IMR-90 (cell line): ENCODE measurements around the gene SH2D6. TPM values are rescaled to one million over a fixed set of nuclear protein-coding genes. Genes with fewer than 3 reads are reported as not detected.

ENCODE experiments used
- ATAC-seq: fragments of 200-7000 bp; cut with Tn5 transposase; 2 replicates; pipeline ENCODE4 v1.9.1; 2020; ENCODE audit warnings: low read depth, mild to moderate bottlenecking, moderate library complexity
- BruUV-seq: library from RNA; stranded (reverse); fragments of 400-500 nt; replicated peaks from 2 replicates; lab custom pipeline; 2021; lab: Mats Ljungman, UMichigan
- CTCF ChIA-PET: fragments of 300-600 bp; formaldehyde crosslinking; extraction: SDS; loops from one replicate; lab custom pipeline; 2021; ENCODE audit warnings: antibody characterized with exemption; lab: Yijun Ruan, JAX
- POLR2A ChIA-PET: fragments of 300-600 bp; sonication (Branson Sonifier 250); formaldehyde crosslinking; loops from one replicate; lab custom pipeline; 2022; ENCODE audit warnings: antibody characterized with exemption; ENCODE audit not compliant: unreplicated experiment; lab: Charles Lee
- DNase-seq: peaks from one replicate; pipeline ENCODE4 v3.0.0; 2013
- H2AFZ ChIP-seq: replicated peaks from 2 replicates; pipeline ENCODE3; 2013; ENCODE audit warnings: low read length, mild to moderate bottlenecking; ENCODE audit not compliant: poor library complexity
- H2AK5ac ChIP-seq: 2 replicates; pipeline ENCODE4 v1.6.1; 2013; ENCODE audit warnings: low read depth, low read length, inconsistent platforms
- H2AK9ac ChIP-seq: replicated peaks from 2 replicates; pipeline ENCODE3; 2013; ENCODE audit warnings: mild to moderate bottlenecking, low read depth, low read length, moderate library complexity; ENCODE audit not compliant: poor library complexity
- H2BK120ac ChIP-seq: 2 replicates; pipeline ENCODE4 v1.6.1; 2013; ENCODE audit warnings: low read depth, low read length, inconsistent platforms
- H2BK15ac ChIP-seq: 3 replicates; pipeline ENCODE4 v1.6.1; 2013; ENCODE audit warnings: low read depth, low read length, inconsistent platforms
- H2BK20ac ChIP-seq: 2 replicates; pipeline ENCODE4 v1.6.1; 2013; ENCODE audit warnings: low read depth, mild to moderate bottlenecking, inconsistent platforms, low read length, moderate library complexity
- H2BK5ac ChIP-seq: 2 replicates; pipeline ENCODE4 v1.6.1; 2013; ENCODE audit warnings: mild to moderate bottlenecking, low read depth, low read length, inconsistent platforms; ENCODE audit not compliant: poor library complexity, severe bottlenecking
- H3K14ac ChIP-seq: replicated peaks from 2 replicates; pipeline ENCODE4 v1.6.1; 2013; ENCODE audit warnings: low read depth, low read length, inconsistent platforms
- H3K18ac ChIP-seq: 2 replicates; pipeline ENCODE4 v1.6.1; 2013; ENCODE audit warnings: low read depth, low read length, control low read depth
- H3K23ac ChIP-seq: 2 replicates; pipeline ENCODE4 v1.6.1; 2013; ENCODE audit warnings: low read depth, low read length, inconsistent platforms
- H3K27ac ChIP-seq: 2 replicates; pipeline ENCODE4 v1.5.1; 2013; ENCODE audit warnings: mild to moderate bottlenecking, control low read depth, low read length; ENCODE audit not compliant: insufficient read depth
- H3K27me3 ChIP-seq: 2 replicates; pipeline ENCODE4 v1.6.1; 2013; ENCODE audit warnings: low read length; ENCODE audit not compliant: control insufficient read depth, insufficient read depth
- H3K36me3 ChIP-seq: 2 replicates; pipeline ENCODE4 v1.6.1; 2013; ENCODE audit warnings: low read length, mixed read lengths; ENCODE audit not compliant: control insufficient read depth, insufficient read depth
- H3K4ac ChIP-seq: 2 replicates; pipeline ENCODE4 v1.6.1; 2013; ENCODE audit warnings: low read depth, low read length, inconsistent platforms
- H3K4me1 ChIP-seq: 2 replicates; pipeline ENCODE4 v1.6.1; 2013; ENCODE audit warnings: low read length, mixed read lengths; ENCODE audit not compliant: control insufficient read depth, insufficient read depth
- H3K4me2 ChIP-seq: 2 replicates; pipeline ENCODE4 v1.6.1; 2013; ENCODE audit warnings: low read depth, mild to moderate bottlenecking, control low read depth, low read length, moderate library complexity
- H3K4me3 ChIP-seq: 2 replicates; pipeline ENCODE4 v1.5.1; 2013; ENCODE audit warnings: low read depth, mild to moderate bottlenecking, control low read depth, low read length, moderate library complexity; ENCODE audit not compliant: insufficient read depth
- H3K56ac ChIP-seq: 2 replicates; pipeline ENCODE4 v1.6.1; 2013; ENCODE audit warnings: low read length, inconsistent platforms; ENCODE audit not compliant: insufficient read depth; ENCODE audit errors: extremely low read depth
- H3K79me1 ChIP-seq, 2 experiments: 2 replicates each; pipeline ENCODE4 v1.6.1; 2013; ENCODE audit warnings: low read length in 2 of 2, inconsistent platforms in 1 of 2, low read depth in 1 of 2
- H3K9ac ChIP-seq: 2 replicates; pipeline ENCODE4 v1.6.1; 2013; ENCODE audit warnings: low read depth, low read length, control low read depth
- H3K9me1 ChIP-seq: 2 replicates; pipeline ENCODE4 v1.6.1; 2013; ENCODE audit warnings: low read length, inconsistent platforms; ENCODE audit not compliant: insufficient read depth
- H3K9me3 ChIP-seq: 2 replicates; pipeline ENCODE4 v1.6.1; 2013; ENCODE audit warnings: low read length; ENCODE audit not compliant: control insufficient read depth, insufficient read depth
- H4K20me1 ChIP-seq: 2 replicates; pipeline ENCODE4 v1.6.1; 2013; ENCODE audit warnings: low read length, inconsistent platforms; ENCODE audit not compliant: insufficient read depth
- H4K5ac ChIP-seq: 2 replicates; pipeline ENCODE4 v1.6.1; 2013; ENCODE audit warnings: mild to moderate bottlenecking, low read depth, low read length, control low read depth
- H4K8ac ChIP-seq, 2 experiments: 2 replicates each; pipeline ENCODE4 v1.6.1; 2013; ENCODE audit warnings: low read depth in 2 of 2, low read length in 2 of 2, control low read depth in 1 of 2, inconsistent platforms in 1 of 2
- H4K91ac ChIP-seq: 2 replicates; pipeline ENCODE4 v1.6.1; 2013; ENCODE audit warnings: low read depth, low read length, inconsistent platforms; ENCODE audit not compliant: insufficient read depth
- BHLHE40 ChIP-seq: fragments of 150-350 bp; IDR thresholded peaks from 2 replicates; pipeline ENCODE4 v1.6.1; 2016; ENCODE audit warnings: mild to moderate bottlenecking, low read depth, low read length
- CEBPB ChIP-seq: IDR thresholded peaks from 2 replicates; pipeline ENCODE4 v1.6.1; 2012; ENCODE audit warnings: low read depth, low read length, improper control_type of control experiment
- MAZ ChIP-seq: IDR thresholded peaks from 2 replicates; pipeline ENCODE4 v1.6.1; 2012; ENCODE audit warnings: low read depth, mild to moderate bottlenecking, low read length, improper control_type of control experiment, moderate library complexity, borderline replicate concordance
- RAD21 ChIP-seq: IDR thresholded peaks from 2 replicates; pipeline ENCODE4 v1.6.1; 2012; ENCODE audit warnings: low read length, improper control_type of control experiment
- RFX5 ChIP-seq: IDR thresholded peaks from 2 replicates; pipeline ENCODE4 v1.8.0; 2012; ENCODE audit warnings: low read depth, mild to moderate bottlenecking, low read length, moderate library complexity
- WGBS, 2 experiments: methylation state at CpG; one replicate each; pipeline versions ENCODE4 v1.1.5 to v1.1.7; 2013; ENCODE audit warnings: missing lambda C conversion rate in 2 of 2; ENCODE audit not compliant: insufficient read length in 1 of 2; ENCODE audit errors: extremely low coverage in 2 of 2; 5-methylcytosine and 5-hydroxymethylcytosine counted together
- dilution Hi-C: fragments of 300-500 bp; cut with HindIII; formaldehyde crosslinking; loops from one replicate; pipeline ENCODE4 v1.14.3; 2018; ENCODE audit warnings: low sequenced_read_pairs; ENCODE audit not compliant: unreplicated experiment
- in situ Hi-C: fragments of 300-500 bp; cut with MboI; formaldehyde crosslinking; loops from 3 replicates; pipeline ENCODE4 v1.14.3; 2019; ENCODE audit warnings: low sequenced_read_pairs, inconsistent platforms, mixed read lengths
- intact Hi-C: fragments of 100-400 bp; cut with micrococcal nuclease; formaldehyde crosslinking; loops from 2 replicates; pipeline ENCODE4 v1.10.0; 2022
- polyA plus RNA-seq, 3 experiments: library from polyadenylated mRNA; depleted of rRNA; stranded (reverse); fragments of >200 nt; gene quantifications; 2 replicates each; pipeline ENCODE4 v1.2.3, GENCODE V29; 2012; ENCODE audit warnings: low replicate concordance in 1 of 3
- total RNA-seq: library from RNA; depleted of rRNA; stranded (reverse); fragments of >200 nt; gene quantifications from 2 replicates; pipeline ENCODE4 v1.2.3, GENCODE V29; 2012

Gene SH2D6
- total and polyA plus RNA-seq, 2 of the 4 experiments (the other 2 are of a cell fraction), result 0.32 to 0.36 TPM

- no peak overlapping the region for H2BK5ac ChIP-seq
- peak; percentile 84 for ATAC-seq
- peak overlapping the region; percentile 36; the same call in 1 of the 2 replicates for H2AK5ac ChIP-seq
- H3K9ac ChIP-seq, result no peak overlapping the region
- peaks cover 6% of the 10 kb centered on the region; the same call in 1 of the 2 replicates for H3K4me1 ChIP-seq
- no peak overlapping the region for H3K4me2 ChIP-seq
- H3K36me3 ChIP-seq, result no peaks in the 10 kb centered on the region
- peak overlapping the region; percentile 32 for H2BK120ac ChIP-seq
- H4K91ac ChIP-seq, result peak overlapping the region; percentile 43
- WGBS, 2 experiments, result 13% methylated on average over 3 of the region's 12 CpGs; no CpG with 5 or more reads in 1 of the 2 experiments
- no peaks in the 10 kb centered on the region for H4K20me1 ChIP-seq
- no TSS peak for BruUV-seq
- intact Hi-C loops (loop anchor here (1.0 kb wide), 1 partner anchor 48 kb away; no protein-coding TSS in a partner anchor), in situ Hi-C loops (no loop called here), dilution Hi-C loops (no loop called here)
- H4K8ac ChIP-seq, result peak overlapping the region in 1 of 2 experiments; percentile 57; a peak in 1 of 4 replicates
- ChIA-PET CTCF (no interaction called here), POLR2A (no interaction called here)
- peaks cover 4% of the 10 kb centered on the region; the same call in 1 of the 2 replicates for H3K9me1 ChIP-seq
- TF ChIP-seq MAZ (no peak), RAD21 (no peak), RFX5 (no peak), CEBPB (peak; percentile 78), BHLHE40 (no peak)
- H3K56ac ChIP-seq, result no peak overlapping the region
- H3K27me3 ChIP-seq, result no peaks in the 10 kb centered on the region
- H3K4ac ChIP-seq, result peak overlapping the region; percentile 33; the same call in 1 of the 2 replicates
- peak; percentile 58 for DNase-seq
- no peak overlapping the region for H4K5ac ChIP-seq
- H3K27ac ChIP-seq, result no peak overlapping the region
- no peak overlapping the region for H3K23ac ChIP-seq
- peak overlapping the region; percentile 20; the same call in 1 of the 2 replicates for H3K18ac ChIP-seq
- H2BK15ac ChIP-seq, result no peak overlapping the region
- peak overlapping the region; percentile 20; the same call in 1 of the 2 replicates for H3K14ac ChIP-seq
- peak overlapping the region; percentile 23; the same call in 1 of the 2 replicates for H2BK20ac ChIP-seq
- no peak overlapping the region for H3K4me3 ChIP-seq
- peak overlapping the region; percentile 78 for H2AFZ ChIP-seq
- no peaks in the 10 kb centered on the region for H3K9me3 ChIP-seq
- no peak overlapping the region for H2AK9ac ChIP-seq
- no peaks in the 10 kb centered on the region for H3K79me1 ChIP-seq
These were observed 50.3 kb downstream of the SH2D6 start for GRCh38 chr2:85468704-85469349.
